NCI-H2081 (cell line): ENCODE measurements around the gene NUDT5.
A peak's percentile ranks its signal among the peaks of the same experiment; 100 is the strongest.

Source experiments
- DNase-seq, 2 experiments: peaks; one replicate each; lab custom pipeline; 2025; lab: John Stamatoyannopoulos, UW

Gene NUDT5

GRCh38 chr10:12164085-12164484 lies 31.6 kb downstream of the NUDT5 start:
- DNase-seq = no peak

- DNase-seq = no peak
Observed at GRCh38 chr10:12162927-12163326, 32.8 kb downstream of the NUDT5 start.

GRCh38 chr10:12160664-12161063 lies 35.0 kb downstream of the NUDT5 start:
- no peak for DNase-seq

- no peak for DNase-seq
Observed at GRCh38 chr10:12158111-12158510, 37.6 kb downstream of the NUDT5 start.

- DNase-seq = no peak
Observed at GRCh38 chr10:12156367-12157123, 39.1 kb downstream of the NUDT5 start.

- no peak for DNase-seq
Observed at GRCh38 chr10:12154516-12154915, 41.2 kb downstream of the NUDT5 start.

- DNase-seq = no peak
Observed at GRCh38 chr10:12150163-12150562, 45.5 kb downstream of the NUDT5 start.

GRCh38 chr10:12144538-12144937 lies 51.2 kb downstream of the NUDT5 start:
- no peak for DNase-seq

GRCh38 chr10:12140038-12140437 lies 55.7 kb downstream of the NUDT5 start:
- no peak for DNase-seq

GRCh38 chr10:12135631-12136030 lies 60.1 kb downstream of the NUDT5 start:
- DNase-seq = no peak

GRCh38 chr10:12130237-12130872 lies 65.3 kb downstream of the NUDT5 start:
- peak; percentile 34 to 59 for DNase-seq

- DNase-seq = peak; percentile 82 to 87
Observed at GRCh38 chr10:12129222-12130111, 66.2 kb downstream of the NUDT5 start, which contains the start of gene SEC61A2. TSS of gene SEC61A2 (plus strand) at chr10:12129677. CDS start at chr10:12129788, 111 bp downstream.

- DNase-seq = no peak
Observed at GRCh38 chr10:12121673-12122072, 74.0 kb downstream of the NUDT5 start.
